ENCODE measurements around the gene UBN1. TPM values are rescaled to one million over a fixed set of nuclear protein-coding genes. Genes with fewer than 3 reads are reported as not detected.

UBN1 gene
- total RNA-seq, 1 donor from 2014 or later, result 36.1 TPM

DNA sequence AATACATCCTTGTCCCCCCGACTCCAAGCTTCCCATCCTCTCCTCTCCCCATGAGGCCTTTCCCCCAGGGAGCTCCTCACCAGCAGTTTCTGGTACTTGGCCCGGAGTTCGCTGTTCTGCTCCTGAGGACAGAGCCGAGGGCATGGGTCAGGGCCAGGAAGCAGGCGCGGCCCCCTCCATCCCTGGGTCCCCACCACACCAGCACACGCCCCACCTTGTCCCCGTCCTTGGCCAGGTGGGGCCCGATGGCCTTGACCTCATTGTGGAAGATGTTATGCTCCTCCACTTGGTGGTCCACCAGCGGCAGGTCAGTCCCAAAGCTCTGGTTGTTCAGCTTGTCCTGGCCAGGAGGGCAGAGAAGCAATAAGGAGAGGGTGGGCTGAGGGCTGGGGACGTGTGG lies 53.5 kb downstream of the UBN1 start:
- Histone ChIP-seq H3K27me3 (ENCODE audit: low read depth) (no peaks in the 10 kb centered on the region), H3K36me3 (peaks cover 64% of the 10 kb centered on the region), H3K9me3 (no peaks in the 10 kb centered on the region), H3K27ac (no peak overlapping the region), H3K4me1 (no peaks in the 10 kb centered on the region), H3K4me3 (no peak overlapping the region)
- ATAC-seq (no peak), DNase-seq (peak; percentile 24)
- intact Hi-C loops (cut with DNase I), result no loop called here
- TF ChIP-seq CTCF (IDR thresholded peaks at IDR 0.05), result no peak

DNA sequence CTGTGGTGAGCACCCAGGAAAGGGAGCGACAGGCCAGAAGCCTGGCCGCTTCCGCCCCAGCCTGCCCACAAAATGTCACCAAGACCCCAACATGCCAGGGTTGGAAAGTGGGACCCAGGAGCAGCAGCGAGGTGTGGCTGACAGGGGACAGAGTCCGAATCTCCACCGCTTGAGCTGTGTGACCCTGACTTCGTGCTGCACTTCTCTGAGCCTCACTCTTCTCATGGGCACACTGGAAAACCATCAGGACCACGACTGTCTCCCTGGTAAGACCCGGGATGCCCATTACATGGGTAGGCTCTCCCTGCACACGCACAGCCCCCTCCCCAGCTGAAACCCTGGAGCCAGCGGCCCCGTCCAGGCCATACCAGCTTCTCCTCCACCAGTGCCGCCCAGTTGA lies 54.8 kb downstream of the UBN1 start:
- DNase-seq (no peak), ATAC-seq (no peak)
- Histone ChIP-seq H3K27ac (no peak overlapping the region), H3K4me1 (no peaks in the 10 kb centered on the region), H3K36me3 (peaks cover 55% of the 10 kb centered on the region), H3K27me3 (ENCODE audit: low read depth) (no peaks in the 10 kb centered on the region), H3K9me3 (no peaks in the 10 kb centered on the region), H3K4me3 (no peak overlapping the region)
- intact Hi-C loops (cut with DNase I), result no loop called here
- TF ChIP-seq CTCF (IDR thresholded peaks at IDR 0.05), result no peak

DNA sequence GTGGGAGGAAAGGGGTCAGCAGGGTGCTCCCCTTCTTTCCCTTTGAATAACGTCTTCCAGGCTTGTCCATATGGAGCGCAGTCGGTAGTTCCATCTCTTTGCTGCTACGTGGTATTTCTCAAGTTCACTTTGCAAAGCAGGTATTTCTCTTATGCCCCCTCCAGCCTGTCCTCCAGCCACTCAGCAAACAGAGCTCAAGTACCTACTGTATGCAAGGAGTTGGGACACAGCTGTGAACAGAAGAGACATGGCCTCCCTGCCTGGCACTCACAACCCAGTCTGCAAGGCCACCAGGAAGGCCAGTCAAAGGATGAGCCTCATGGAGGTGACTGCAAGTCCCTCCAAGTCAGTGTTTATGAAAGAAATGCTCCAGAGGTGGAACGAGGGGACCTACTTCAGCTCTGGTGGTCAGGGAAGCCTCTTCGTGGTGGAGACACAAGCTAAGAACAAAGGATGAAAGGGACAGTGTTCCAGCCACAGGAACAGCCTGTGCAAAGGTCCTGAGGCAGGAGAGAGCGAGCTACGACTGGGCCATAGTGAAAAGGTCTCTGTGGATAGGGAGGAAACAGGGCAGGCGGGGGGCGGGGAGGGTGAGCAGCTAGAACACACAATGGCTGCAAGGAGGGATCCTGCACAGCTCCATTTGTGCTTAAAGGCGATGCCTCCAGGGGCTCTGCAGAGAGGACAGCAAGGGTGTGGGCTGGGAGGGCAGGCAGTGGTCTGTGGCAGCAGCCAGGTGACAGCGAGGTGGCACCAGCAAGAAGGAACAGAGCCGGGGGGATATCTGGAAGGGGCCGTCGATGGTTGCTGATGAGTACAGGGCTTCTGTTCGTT lies 57.0 kb downstream of the UBN1 start:
- Histone ChIP-seq H3K4me3 (no peak overlapping the region), H3K27ac (no peak overlapping the region), H3K36me3 (peaks cover 35% of the 10 kb centered on the region), H3K4me1 (no peaks in the 10 kb centered on the region), H3K27me3 (ENCODE audit: low read depth) (no peaks in the 10 kb centered on the region), H3K9me3 (no peaks in the 10 kb centered on the region)
- intact Hi-C loops (cut with DNase I), result no loop called here
- ATAC-seq (peak; percentile 78 to 84), DNase-seq (peak; percentile 44)
- TF ChIP-seq CTCF (IDR thresholded peaks at IDR 0.05), result no peak

GRCh38 chr16:4904942-4905615 lies 57.8 kb downstream of the UBN1 start:
- H3K27ac ChIP-seq, result no peak overlapping the region
- intact Hi-C loops (cut with DNase I), result no loop called here
- peaks cover 27% of the 10 kb centered on the region for H3K36me3 ChIP-seq
- DNase-seq (peak; percentile 30), ATAC-seq (no peak)
- no peaks in the 10 kb centered on the region for H3K9me3 ChIP-seq
- H3K4me1 ChIP-seq, result no peaks in the 10 kb centered on the region
- no peaks in the 10 kb centered on the region for H3K27me3 ChIP-seq (ENCODE audit: low read depth)
- no peak overlapping the region for H3K4me3 ChIP-seq
- no peak for TF ChIP-seq CTCF (IDR thresholded peaks at IDR 0.05)

GRCh38 chr16:4908854-4909401 lies 61.6 kb downstream of the UBN1 start:
- no peak for TF ChIP-seq CTCF (IDR thresholded peaks at IDR 0.05)
- H3K4me1 ChIP-seq, result peaks cover 5% of the 10 kb centered on the region
- intact Hi-C loops (cut with DNase I), result no loop called here
- no peak overlapping the region for H3K27ac ChIP-seq
- no peaks in the 10 kb centered on the region for H3K9me3 ChIP-seq
- DNase-seq (no peak), ATAC-seq (no peak)
- H3K27me3 ChIP-seq (ENCODE audit: low read depth), result no peaks in the 10 kb centered on the region
- no peak overlapping the region for H3K4me3 ChIP-seq
- no peaks in the 10 kb centered on the region for H3K36me3 ChIP-seq

All from lower lobe of right lung (tissue), 2 donors.